Adrenal gland (tissue), 5 donors: ENCODE results near the gene BEST1.
A peak's percentile ranks its signal among the peaks of the same experiment; 100 is the strongest.

ENCODE experiments used
- POLR2A ChIP-seq, 2 donors: fragments of 450-650 bp; IDR thresholded peaks; one replicate each; pipeline ENCODE4 v1.6.1; 2017; ENCODE audit warnings: antibody characterized with exemption in 2 of 2, mild to moderate bottlenecking in 2 of 2, moderate library complexity in 1 of 2
- TF ChIP-seq, protein P1 (sequence below), 6 experiments: fragments of 450-650 bp in 4 of 6; fragments of 200-600 bp in 2 of 6; sonication (generic) in 1 of 6; IDR thresholded peaks; 1 replicate in 5 of 6; 2 replicates in 1 of 6; pipeline versions ENCODE4 v1.5.1 to v1.8.0; 2016 to 2021; ENCODE audit warnings: antibody characterized with exemption in 6 of 6, mild to moderate bottlenecking in 2 of 6, moderate library complexity in 1 of 6
- donor health status: DM: no; HTN: no; CAD: no.

DNA sequence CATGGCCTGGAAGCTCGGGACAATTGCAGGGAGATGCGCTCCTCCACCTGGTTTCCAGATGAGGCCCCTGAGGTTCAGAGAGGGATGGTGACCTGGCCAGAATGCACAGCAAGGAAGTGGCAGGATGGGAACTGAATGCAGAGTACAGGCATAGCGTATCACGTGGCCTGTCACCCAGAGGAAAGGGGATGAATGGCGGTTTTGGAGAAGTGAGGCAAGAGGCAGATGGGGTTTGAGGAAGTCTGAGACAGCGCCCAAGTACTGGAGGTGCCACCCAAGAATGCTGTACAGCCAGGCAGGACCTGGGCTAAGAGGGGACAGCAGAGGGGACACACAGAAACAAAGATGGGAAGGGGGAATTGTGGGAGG lies 37.6 kb upstream of the BEST1 start:
- TF ChIP-seq, protein P1, sequence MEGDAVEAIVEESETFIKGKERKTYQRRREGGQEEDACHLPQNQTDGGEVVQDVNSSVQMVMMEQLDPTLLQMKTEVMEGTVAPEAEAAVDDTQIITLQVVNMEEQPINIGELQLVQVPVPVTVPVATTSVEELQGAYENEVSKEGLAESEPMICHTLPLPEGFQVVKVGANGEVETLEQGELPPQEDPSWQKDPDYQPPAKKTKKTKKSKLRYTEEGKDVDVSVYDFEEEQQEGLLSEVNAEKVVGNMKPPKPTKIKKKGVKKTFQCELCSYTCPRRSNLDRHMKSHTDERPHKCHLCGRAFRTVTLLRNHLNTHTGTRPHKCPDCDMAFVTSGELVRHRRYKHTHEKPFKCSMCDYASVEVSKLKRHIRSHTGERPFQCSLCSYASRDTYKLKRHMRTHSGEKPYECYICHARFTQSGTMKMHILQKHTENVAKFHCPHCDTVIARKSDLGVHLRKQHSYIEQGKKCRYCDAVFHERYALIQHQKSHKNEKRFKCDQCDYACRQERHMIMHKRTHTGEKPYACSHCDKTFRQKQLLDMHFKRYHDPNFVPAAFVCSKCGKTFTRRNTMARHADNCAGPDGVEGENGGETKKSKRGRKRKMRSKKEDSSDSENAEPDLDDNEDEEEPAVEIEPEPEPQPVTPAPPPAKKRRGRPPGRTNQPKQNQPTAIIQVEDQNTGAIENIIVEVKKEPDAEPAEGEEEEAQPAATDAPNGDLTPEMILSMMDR (IDR thresholded peaks at IDR 0.05) = peak in 1 of 6 experiments; percentile 6
- TF ChIP-seq POLR2A (IDR thresholded peaks at IDR 0.05) = no peak
